GM12875 (cell line): ENCODE measurements around the gene BDKRB2.
"Not testable (repeated sequence)": the region's sequence is repeated elsewhere in the genome, so short reads cannot be mapped to it uniquely, and the experiment has no call there.

Experiments
- H3K4me3 ChIP-seq: one replicate; pipeline ENCODE4 v1.5.1; 2011; ENCODE audit warnings: low read depth, low read length, control low read depth
- CTCF ChIP-seq: IDR thresholded peaks from 2 replicates; pipeline ENCODE4 v1.5.1; 2011; ENCODE audit warnings: low read depth, mild to moderate bottlenecking, control low read depth, inconsistent platforms, low read length, moderate library complexity, borderline replicate concordance; ENCODE audit not compliant: insufficient read depth

The BDKRB2 gene

GRCh38 chr14:96243785-96244184 lies 39.1 kb downstream of the BDKRB2 start:
- H3K4me3 ChIP-seq: no peak overlapping the region
- no peak for TF ChIP-seq CTCF

GRCh38 chr14:96245074-96245473 lies 40.4 kb downstream of the BDKRB2 start:
- not testable (repeated sequence) for H3K4me3 ChIP-seq

- H3K4me3 ChIP-seq: no peak overlapping the region
- TF ChIP-seq CTCF: no peak
Observed at GRCh38 chr14:96245710-96246538, 41.3 kb downstream of the BDKRB2 start.

- TF ChIP-seq CTCF: no peak
- H3K4me3 ChIP-seq: no peak overlapping the region
Observed at GRCh38 chr14:96246539-96246847, 41.9 kb downstream of the BDKRB2 start.

- TF ChIP-seq CTCF: no peak
- H3K4me3 ChIP-seq: no peak overlapping the region
Observed at GRCh38 chr14:96247031-96247430, 42.4 kb downstream of the BDKRB2 start.

GRCh38 chr14:96249029-96249428 lies 44.4 kb downstream of the BDKRB2 start:
- H3K4me3 ChIP-seq: no peak overlapping the region
- no peak for TF ChIP-seq CTCF

GRCh38 chr14:96250485-96250884 lies 45.8 kb downstream of the BDKRB2 start:
- no peak for TF ChIP-seq CTCF

More at GRCh38 chr14:96250485-96250884, 45.8 kb downstream of the BDKRB2 start:
- no peak overlapping the region for H3K4me3 ChIP-seq
